GM21447 (cell line): ENCODE measurements around the gene PTPRT.

Experiments used
- ATAC-seq: cut with Tn5 transposase; IDR thresholded peaks from one replicate; pipeline ENCODE4 v1.9.1; 2021; ENCODE audit not compliant: unreplicated experiment

Gene PTPRT

DNA sequence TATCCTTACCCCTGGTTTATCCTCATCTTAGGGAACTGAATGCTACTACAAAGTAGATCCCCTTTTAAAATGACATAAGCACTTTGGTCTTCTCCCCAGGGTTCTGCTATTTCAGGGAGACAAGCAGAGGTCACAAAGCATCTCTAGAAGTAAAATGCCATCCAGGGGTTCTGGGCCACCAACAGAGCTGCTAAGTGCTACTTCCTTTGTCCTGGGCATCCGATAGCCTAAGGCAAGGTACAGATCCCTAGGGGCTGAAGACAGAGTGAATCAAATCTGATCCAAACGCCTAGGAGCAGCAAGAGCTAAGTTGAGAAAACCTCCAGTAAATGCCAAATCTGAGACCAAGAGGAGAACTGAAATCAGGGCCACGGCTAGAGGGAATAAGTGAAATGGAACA lies 161.2 kb downstream of the PTPRT start:
- ATAC-seq: no peak

DNA sequence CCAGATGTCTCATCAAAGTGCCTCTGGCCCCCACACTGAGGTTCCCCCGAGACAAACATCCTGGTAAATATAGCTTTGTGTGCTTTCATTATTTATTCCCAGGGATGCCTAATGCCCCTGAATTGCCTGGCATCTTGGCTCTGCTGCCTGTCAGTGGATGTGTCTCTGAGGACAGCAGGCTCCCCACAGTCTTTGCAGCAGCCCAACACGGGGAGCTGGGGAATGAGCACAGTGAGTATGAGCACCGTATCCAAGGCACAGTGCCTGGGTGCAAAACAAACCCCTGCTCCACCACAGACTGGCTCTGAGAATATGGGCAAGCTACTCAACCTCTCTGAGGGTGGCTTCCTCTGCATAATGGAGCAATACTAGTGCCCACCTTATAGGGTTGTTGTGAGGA lies 165.9 kb downstream of the PTPRT start:
- ATAC-seq: no peak

DNA sequence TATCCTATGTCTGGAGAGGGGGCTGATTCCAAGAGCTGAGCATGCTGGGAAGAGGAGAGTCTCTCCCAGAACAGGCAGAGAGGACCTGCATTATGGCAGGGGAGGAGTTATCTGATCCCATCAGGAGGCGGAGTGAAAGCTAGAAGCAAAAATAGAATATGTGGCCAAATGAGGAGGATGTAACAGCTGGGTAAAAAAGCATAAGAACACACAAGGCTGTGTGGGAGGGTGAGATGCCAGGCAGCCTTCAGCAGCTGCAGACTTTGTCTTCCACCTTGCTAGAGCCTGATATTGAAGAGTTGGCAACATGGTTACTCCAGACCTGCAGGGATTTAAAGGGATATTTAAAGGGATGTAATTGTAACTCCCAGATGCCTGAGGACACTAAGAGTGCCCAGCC lies 167.1 kb downstream of the PTPRT start:
- no peak for ATAC-seq

- no peak for ATAC-seq
These were observed 167.6 kb downstream of the PTPRT start for GRCh38 chr20:43022081-43022480.

DNA sequence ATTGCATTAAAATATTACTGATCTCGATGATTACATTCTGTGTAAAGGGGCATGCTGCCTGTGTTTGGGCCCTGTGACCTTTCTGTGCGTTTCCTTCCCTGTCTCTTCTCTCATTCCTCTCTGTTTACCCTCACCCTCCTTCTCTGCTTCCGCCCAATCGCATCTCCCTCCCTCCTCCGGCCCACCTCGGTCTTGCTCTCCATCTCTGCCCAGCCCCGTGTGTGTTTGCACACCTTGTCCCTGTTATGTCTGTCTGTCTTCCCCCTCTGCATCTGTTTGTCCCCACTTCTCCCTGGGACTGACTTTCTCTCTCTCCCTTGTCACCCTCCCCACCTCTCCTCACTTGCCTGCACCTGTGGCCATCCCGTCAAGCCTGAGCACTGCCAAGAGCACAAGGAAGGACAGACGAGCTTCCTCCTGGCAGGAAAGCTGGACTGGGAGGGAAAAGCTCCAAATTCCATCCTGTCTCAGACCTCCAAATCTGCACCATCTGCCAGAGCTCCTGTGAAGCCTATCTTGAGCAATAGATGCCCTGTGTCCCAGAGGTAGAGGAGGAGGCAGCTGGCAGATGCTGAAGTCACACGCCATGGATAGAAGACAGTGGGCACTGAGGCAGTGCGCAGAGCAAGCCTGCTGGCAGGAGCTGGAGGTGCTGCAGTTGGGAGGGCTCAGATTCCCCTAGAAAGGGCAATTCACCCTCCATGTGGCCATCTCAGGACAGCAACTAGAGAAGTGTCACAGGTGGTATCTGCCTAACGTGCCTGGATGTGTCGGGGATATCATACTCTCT lies 172.3 kb downstream of the PTPRT start:
- no peak for ATAC-seq

DNA sequence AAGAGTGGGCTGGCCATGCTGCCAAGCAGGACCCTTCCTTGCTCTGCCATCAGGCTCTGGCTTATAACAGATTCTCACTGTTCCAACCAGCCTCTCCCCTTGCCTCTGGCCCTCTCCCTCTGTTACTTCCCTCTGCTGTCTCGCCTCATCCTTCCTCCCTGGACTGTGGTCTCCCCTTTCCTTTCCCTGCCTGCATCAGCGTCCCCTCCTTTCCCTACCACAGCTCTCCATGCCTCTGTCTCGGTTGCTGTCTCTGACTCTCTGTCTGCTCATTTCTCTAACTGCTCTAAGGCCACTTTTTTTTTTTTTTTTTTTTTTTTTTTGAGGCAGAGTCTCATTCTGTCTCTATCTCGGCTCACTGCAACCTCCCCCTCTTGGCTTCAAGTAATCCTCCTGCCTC lies 173.4 kb downstream of the PTPRT start:
- no peak for ATAC-seq

DNA sequence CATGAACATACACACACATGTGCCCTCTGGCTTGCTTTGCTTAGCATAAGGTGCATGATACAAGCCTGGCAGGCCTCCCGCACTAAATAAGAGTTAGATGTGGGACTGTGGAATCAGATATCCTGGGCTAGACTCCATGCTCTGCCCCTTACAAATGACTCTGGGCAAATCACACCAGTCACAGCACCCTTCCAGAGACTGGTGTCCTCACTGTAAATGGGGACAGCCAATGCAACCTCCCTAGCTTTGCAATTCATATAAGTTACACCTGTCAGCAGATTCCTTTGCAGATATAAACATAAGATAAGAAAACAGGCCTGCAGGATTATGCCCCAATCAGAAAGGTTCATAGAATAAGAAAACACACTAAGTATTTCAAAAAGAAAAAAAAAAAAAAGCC lies 174.1 kb downstream of the PTPRT start:
- no peak for ATAC-seq

GRCh38 chr20:43014206-43014605 lies 175.5 kb downstream of the PTPRT start:
- ATAC-seq: no peak

DNA sequence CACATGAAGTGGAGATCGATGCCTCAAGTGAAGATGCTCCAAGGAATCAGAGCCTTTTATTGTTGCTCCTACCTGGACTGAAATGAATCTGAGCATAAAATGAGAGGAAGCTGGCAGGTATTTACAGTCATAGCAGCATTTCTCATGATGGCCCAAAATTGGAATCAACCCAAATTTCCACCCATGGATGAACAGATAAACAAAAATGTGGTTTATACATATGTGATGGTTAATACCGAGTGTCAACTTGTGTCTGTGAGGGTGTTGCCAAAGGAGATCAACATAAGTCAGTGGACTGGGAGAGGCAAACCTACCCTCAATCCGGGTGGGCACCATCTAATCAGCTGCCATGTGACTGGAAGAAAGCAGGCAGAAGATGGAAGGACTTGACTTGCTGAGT lies 178.2 kb downstream of the PTPRT start:
- no peak for ATAC-seq

DNA sequence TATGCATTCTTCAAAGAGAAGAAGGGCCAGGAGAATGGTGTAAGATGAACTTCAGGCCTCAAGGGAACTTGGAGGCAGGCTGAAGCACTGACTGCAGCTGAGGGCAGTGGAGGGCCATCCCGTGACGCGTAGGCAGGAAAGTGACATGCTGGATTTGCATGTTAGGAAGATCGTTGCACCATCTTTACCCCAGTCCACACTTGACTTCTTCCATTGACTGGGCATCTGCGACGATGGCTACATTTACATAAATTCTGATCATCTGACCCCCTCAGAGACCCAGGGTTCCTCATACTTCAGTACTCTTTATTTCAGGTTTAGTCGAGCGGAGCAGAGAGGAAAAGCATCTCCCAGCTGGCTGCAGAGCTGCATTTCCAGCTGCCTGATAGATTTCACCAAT lies 180.2 kb downstream of the PTPRT start:
- no peak for ATAC-seq

- no peak for ATAC-seq
These were observed 182.2 kb downstream of the PTPRT start for GRCh38 chr20:43007525-43007924.

DNA sequence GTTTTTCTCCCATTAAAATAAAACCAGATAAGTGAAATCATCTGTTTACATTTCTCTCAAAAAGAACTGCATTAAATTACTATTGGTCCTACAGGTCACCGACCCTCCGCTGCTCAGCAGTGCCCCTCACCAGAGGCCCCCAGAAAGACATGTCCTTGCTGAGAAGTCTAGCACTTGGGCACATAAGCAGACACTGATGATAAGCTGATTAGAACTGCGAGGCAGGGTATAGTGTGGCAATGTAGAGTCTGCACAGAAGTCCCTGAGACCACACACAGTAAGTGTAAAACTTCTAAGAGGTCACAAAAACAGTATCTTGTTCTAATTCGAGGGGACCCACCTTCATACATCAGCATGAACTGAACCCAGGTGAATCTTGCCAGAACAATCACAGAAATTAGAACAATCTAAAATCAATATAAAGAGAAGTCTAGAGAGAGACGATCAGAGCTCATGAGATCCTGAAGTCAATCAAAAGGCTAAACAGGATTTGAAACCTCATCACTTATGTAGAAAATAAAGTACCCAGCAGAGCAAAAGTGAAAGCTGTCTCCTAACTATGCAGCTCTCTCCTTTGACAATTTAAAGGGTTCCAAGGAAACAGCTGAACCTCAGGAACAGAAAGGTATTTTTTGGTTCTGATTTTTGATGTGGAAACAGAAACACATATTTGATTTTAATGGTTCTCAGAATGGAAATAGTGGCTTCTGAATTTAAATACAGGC lies 182.9 kb downstream of the PTPRT start:
- ATAC-seq: no peak

DNA sequence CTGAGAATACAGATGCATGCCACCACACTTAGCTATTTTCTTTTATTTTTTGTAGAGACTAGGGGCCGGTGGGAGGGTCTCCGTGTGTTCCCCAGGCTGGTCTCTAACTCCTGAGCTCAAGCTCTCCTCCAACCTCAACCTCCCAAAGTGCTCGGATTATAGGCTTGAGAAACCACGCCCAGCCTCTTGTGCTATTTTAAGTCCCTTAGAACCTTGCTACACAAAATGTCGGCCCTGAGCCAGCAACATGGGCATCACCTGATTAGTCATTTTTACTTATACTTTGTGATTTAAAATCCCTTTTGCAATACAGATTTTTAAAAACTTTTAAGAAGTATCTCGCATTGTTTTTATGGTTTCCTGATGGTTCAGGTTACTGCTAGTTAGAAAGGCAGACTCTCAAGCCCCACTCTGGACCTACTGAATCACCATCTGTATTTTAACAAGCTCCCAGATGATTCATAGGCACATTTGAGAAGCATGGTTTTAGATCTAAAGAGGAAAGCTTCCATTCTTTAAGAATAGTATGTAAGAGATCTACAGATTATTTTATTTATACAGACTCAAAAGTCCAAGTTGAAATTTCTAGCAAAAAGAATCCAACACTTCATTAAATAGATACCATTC lies 186.3 kb downstream of the PTPRT start:
- no peak for ATAC-seq

GRCh38 chr20:42996141-42996540 lies 193.6 kb downstream of the PTPRT start:
- no peak for ATAC-seq

- no peak for ATAC-seq
These were observed 201.4 kb downstream of the PTPRT start for GRCh38 chr20:42988319-42988718.

DNA sequence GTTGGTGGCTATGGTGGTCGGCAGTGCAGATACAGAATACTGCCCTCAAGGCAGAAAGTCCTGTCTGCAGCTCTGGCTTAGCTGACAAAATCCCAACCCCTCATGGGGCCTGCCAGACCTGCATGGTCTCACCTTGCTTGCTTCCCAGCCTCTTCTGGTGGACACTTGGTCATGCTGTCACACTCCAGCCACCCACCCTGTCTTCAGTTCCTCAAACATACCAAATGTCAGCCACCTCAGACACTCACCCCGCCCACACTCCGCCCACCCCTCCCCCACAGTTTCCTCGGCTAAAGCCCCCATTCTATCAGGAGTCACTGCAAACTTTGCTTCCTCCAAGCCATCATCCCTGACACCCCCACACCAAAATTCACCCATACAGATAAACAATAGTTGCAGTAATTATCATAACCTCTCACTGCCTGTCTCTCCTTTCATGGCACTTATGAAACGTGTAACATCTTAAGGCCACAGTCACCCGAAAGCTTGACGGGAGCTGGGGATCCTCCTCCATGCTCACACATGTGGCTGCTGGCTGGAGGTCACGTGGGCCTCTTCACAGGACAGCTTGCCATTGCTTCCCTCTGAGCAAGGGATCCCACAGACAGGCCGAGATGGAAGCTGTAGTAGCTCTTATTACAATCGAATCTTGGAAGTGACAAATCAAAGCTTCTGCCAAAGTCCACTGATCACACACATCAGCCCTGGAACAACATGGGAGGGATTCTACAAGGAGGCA lies 202.2 kb downstream of the PTPRT start:
- no peak for ATAC-seq

GRCh38 chr20:42986143-42986773 lies 203.4 kb downstream of the PTPRT start:
- ATAC-seq: no peak

- ATAC-seq: no peak
These were observed 204.1 kb downstream of the PTPRT start for GRCh38 chr20:42985628-42986027.

DNA sequence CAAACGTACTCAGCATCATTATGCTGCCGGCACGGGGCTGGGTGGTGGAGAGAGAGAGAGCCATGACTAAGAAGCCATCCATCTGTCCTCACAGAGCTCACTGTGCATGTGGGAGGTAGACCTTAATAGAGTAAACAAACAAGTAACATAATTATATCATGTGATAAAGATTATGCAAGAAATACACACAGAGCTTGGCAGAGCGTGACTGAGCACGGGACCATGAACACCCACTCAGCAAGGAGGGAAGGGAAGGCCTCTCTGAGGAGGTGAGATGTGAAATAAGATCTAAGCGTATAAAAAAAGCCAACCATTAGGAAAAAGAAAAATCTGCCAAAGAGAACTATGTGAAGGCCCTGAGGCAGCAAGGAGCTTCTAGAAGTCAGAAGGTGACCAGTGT lies 207.5 kb downstream of the PTPRT start:
- ATAC-seq: no peak

GRCh38 chr20:42981253-42981652 lies 208.5 kb downstream of the PTPRT start:
- ATAC-seq: no peak

- no peak for ATAC-seq
These were observed 210.0 kb downstream of the PTPRT start for GRCh38 chr20:42979720-42980119.
